Ovary (tissue), 3 donors: ENCODE measurements around the gene FAM131C.

Source experiments
- CTCF ChIP-seq, 3 donors: fragments of 450-650 bp in 2 of 3; fragments of 200-600 bp in 1 of 3; IDR thresholded peaks; one replicate each; pipeline versions ENCODE4 v1.5.1 to v1.8.0; 2016 to 2022; ENCODE audit warnings: antibody characterized with exemption in 3 of 3, mild to moderate bottlenecking in 1 of 3
- EP300 ChIP-seq: sonication (generic); formaldehyde crosslinking; IDR thresholded peaks from one replicate; pipeline ENCODE4 v1.6.1; 2017; ENCODE audit warnings: antibody characterized with exemption
- POLR2A ChIP-seq: fragments of 450-650 bp; IDR thresholded peaks from one replicate; pipeline ENCODE4 v1.6.1; 2017; ENCODE audit warnings: antibody characterized with exemption, mild to moderate bottlenecking, moderate library complexity
- donor health status: DM: no; HTN: no; CAD: no.

DNA sequence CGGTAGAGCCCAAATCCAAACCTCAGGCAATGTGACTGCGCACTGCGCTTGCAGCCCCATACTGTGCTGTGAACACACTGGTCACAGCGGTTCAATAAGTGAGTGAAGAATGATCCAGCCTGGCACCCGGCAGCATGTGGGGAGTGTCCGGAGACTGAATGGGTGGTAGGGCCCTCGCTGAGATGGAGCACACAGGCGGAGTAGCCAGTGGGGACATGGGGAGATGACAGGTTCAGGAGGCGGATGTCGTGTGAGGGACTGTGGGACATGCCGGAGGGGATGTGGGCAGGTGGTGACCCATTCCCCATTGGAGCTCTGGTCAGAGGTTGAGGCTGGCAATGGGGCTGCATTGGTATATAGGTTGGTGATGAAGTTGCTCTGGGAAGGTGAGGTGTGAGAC lies 63.8 kb downstream of the FAM131C start:
- TF ChIP-seq EP300 (no peak), CTCF (IDR thresholded peaks at IDR 0.05) (no peak), POLR2A (no peak)
